Measurements from ENCODE around the gene WFIKKN2. TPM values are rescaled to one million over a fixed set of nuclear protein-coding genes. Genes with fewer than 3 reads are reported as not detected.

WFIKKN2 gene
- total and polyA plus RNA-seq, 2 experiments from 2014 or later, result 0.50 TPM; not detected in 1

DNA sequence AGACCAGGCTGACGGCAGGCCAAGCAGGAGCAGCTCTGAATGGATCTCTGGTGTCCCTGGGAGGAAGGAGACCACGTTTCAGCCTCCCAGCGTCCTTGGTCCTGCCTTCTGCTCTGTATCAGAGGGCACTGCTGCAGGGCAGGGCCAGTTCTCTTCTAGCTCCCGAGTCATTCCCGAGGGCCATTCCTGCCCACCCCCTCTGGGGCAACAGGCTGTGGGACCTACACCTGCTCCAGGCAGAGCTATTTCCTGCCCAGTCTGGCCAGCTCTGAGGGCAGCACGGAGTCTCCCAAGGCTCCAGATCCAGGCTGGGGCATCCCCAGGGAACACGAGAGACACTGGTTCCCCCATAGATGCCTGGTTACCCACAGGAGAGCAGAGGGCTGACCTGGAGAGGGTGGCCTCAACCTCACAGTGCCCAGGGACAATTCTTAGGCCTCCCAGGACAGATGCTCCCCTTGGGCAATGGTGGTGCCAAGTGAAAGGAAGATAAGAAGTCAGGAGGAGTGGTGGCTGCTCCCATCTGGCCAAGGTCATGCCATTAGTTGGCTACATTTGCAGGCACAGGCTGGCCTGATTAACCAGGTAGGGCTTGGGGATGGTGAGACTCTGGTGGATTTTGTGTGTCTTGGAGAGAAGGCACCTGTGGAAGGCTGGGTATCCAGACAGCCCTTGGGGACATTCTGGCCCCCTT is 2.0 kb downstream of the WFIKKN2 start:
- Histone ChIP-seq H3K4me2 (no peak overlapping the region), H3K9me3 (ENCODE audit: low read depth) (no peaks in the 10 kb centered on the region), H4K20me1 (ENCODE audit: insufficient read depth, poor library complexity, severe bottlenecking) (no peaks in the 10 kb centered on the region), H2AFZ (no peak overlapping the region), H3K36me3 (replicated peaks; ENCODE audit: insufficient read depth, low read depth) (no peaks in the 10 kb centered on the region), H3K9me2 (replicated peaks; ENCODE audit: insufficient read depth) (no peaks in the 10 kb centered on the region), H3K79me2 (no peaks in the 10 kb centered on the region), H3K4me3 (no peak overlapping the region), H3K27me3 (no peaks in the 10 kb centered on the region), H3K27ac (no peak overlapping the region), H3K4me1 (ENCODE audit: insufficient read depth) (peaks cover 20% of the 10 kb centered on the region)
- TF ChIP-seq EZH2 (IDR thresholded peaks at IDR 0.05; ENCODE audit: borderline replicate concordance) (no peak), EZH2phosphoT487 (IDR thresholded peaks at IDR 0.05; ENCODE audit: low read depth, severe bottlenecking, unreplicated experiment) (no peak)
- TF ChIP-seq, protein P1, sequence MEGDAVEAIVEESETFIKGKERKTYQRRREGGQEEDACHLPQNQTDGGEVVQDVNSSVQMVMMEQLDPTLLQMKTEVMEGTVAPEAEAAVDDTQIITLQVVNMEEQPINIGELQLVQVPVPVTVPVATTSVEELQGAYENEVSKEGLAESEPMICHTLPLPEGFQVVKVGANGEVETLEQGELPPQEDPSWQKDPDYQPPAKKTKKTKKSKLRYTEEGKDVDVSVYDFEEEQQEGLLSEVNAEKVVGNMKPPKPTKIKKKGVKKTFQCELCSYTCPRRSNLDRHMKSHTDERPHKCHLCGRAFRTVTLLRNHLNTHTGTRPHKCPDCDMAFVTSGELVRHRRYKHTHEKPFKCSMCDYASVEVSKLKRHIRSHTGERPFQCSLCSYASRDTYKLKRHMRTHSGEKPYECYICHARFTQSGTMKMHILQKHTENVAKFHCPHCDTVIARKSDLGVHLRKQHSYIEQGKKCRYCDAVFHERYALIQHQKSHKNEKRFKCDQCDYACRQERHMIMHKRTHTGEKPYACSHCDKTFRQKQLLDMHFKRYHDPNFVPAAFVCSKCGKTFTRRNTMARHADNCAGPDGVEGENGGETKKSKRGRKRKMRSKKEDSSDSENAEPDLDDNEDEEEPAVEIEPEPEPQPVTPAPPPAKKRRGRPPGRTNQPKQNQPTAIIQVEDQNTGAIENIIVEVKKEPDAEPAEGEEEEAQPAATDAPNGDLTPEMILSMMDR (IDR thresholded peaks at IDR 0.05; ENCODE audit: poor library complexity), result no peak
- 86% methylated on average over 7 of the region's 7 CpGs for WGBS (ENCODE audit: low lambda C conversion rate, missing lambda C conversion rate)
- no peak for DNase-seq (ENCODE audit: low spot score)

DNA sequence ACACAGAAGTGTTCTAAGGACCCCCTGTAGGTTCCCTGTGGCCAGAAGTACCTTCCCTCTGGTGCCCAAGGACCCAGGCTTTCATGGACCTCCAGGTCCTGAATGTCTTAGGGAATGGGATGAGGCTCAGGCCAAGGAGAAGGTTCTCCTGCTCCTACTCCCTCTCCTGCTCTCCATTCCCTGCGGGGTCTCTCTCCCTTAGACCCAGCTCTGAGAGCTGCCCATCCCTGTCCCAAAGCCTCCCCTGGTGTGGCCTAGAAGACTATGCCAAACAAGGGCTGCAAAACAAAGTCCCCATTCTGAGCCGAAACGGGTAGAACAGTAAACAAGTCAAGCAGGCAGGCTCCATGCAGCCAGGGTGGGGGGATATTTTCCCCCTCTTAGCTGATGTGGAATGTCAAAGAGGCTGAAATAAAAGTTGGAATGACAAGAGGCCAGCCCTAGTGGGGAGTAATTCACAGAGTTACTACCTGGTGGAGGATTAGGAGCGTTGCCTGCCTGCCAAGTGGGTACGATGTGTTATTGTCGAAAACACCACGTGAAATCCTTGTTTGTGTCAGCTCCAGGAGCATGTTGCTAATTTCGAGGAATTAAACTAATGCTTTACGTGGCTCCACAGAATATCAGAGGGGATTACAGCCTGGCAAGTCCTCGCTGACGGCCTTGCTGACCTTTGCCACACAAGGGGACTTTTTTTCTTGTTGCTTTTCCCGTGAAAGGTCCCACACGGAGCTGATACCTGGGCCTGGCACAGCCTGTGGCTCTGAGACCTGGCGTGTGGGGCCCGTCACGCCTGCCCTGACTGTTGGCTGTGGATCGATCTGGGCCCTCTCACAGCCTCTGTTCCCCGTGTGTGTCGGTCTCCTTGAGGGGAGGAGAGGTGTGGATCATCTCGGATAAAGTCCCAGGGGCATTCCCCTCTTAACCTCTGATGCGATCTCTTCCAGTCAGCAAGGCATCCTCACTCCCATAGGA is 2.9 kb downstream of the WFIKKN2 start:
- H3K9me2 ChIP-seq (replicated peaks; ENCODE audit: insufficient read depth), result no peaks in the 10 kb centered on the region
- H3K36me3 ChIP-seq (replicated peaks; ENCODE audit: insufficient read depth, low read depth), result no peaks in the 10 kb centered on the region
- no peak overlapping the region for H3K27ac ChIP-seq
- H3K79me2 ChIP-seq, result no peaks in the 10 kb centered on the region
- TF ChIP-seq, protein P1 (IDR thresholded peaks at IDR 0.05; ENCODE audit: poor library complexity), result no peak
- TF ChIP-seq EZH2 (IDR thresholded peaks at IDR 0.05; ENCODE audit: borderline replicate concordance), result no peak
- no peak for TF ChIP-seq EZH2phosphoT487 (IDR thresholded peaks at IDR 0.05; ENCODE audit: low read depth, severe bottlenecking, unreplicated experiment)
- H3K4me1 ChIP-seq (ENCODE audit: insufficient read depth), result peaks cover 13% of the 10 kb centered on the region
- no peaks in the 10 kb centered on the region for H3K9me3 ChIP-seq (ENCODE audit: low read depth)
- H4K20me1 ChIP-seq (ENCODE audit: insufficient read depth, poor library complexity, severe bottlenecking), result no peaks in the 10 kb centered on the region
- H2AFZ ChIP-seq, result no peak overlapping the region
- H3K27me3 ChIP-seq, result no peaks in the 10 kb centered on the region
- H3K4me2 ChIP-seq, result no peak overlapping the region
- no peak for DNase-seq (ENCODE audit: low spot score)
- no peak overlapping the region for H3K4me3 ChIP-seq
- WGBS (ENCODE audit: low lambda C conversion rate, missing lambda C conversion rate), result 65% methylated on average over 20 of the region's 21 CpGs

DNA sequence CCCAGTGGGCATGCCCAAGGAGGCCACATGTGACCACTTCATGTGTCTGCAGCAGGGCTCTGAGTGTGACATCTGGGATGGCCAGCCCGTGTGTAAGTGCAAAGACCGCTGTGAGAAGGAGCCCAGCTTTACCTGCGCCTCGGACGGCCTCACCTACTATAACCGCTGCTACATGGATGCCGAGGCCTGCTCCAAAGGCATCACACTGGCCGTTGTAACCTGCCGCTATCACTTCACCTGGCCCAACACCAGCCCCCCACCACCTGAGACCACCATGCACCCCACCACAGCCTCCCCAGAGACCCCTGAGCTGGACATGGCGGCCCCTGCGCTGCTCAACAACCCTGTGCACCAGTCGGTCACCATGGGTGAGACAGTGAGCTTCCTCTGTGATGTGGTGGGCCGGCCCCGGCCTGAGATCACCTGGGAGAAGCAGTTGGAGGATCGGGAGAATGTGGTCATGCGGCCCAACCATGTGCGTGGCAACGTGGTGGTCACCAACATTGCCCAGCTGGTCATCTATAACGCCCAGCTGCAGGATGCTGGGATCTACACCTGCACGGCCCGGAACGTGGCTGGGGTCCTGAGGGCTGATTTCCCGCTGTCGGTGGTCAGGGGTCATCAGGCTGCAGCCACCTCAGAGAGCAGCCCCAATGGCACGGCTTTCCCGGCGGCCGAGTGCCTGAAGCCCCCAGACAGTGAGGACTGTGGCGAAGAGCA is 4.4 kb downstream of the WFIKKN2 start:
- TF ChIP-seq, protein P1 (IDR thresholded peaks at IDR 0.05; ENCODE audit: poor library complexity), result no peak
- TF ChIP-seq EZH2phosphoT487 (IDR thresholded peaks at IDR 0.05; ENCODE audit: low read depth, severe bottlenecking, unreplicated experiment), result no peak
- no peak for TF ChIP-seq EZH2 (IDR thresholded peaks at IDR 0.05; ENCODE audit: borderline replicate concordance)
- DNase-seq (ENCODE audit: low spot score), result no peak
- Histone ChIP-seq H3K27ac (no peak overlapping the region), H3K27me3 (no peaks in the 10 kb centered on the region), H3K9me3 (ENCODE audit: low read depth) (no peaks in the 10 kb centered on the region), H3K9me2 (replicated peaks; ENCODE audit: insufficient read depth) (no peaks in the 10 kb centered on the region), H4K20me1 (ENCODE audit: insufficient read depth, poor library complexity, severe bottlenecking) (no peaks in the 10 kb centered on the region), H3K36me3 (replicated peaks; ENCODE audit: insufficient read depth, low read depth) (no peaks in the 10 kb centered on the region), H3K4me1 (ENCODE audit: insufficient read depth) (peaks cover 10% of the 10 kb centered on the region), H3K4me2 (no peak overlapping the region), H3K4me3 (no peak overlapping the region), H3K79me2 (no peaks in the 10 kb centered on the region), H2AFZ (no peak overlapping the region)
- 94% methylated on average over 24 of the region's 29 CpGs for WGBS (ENCODE audit: low lambda C conversion rate, missing lambda C conversion rate)

All from hepatocyte (in vitro differentiated cells).